ENCODE data around the gene DACT2. TPM values are rescaled to one million over a fixed set of nuclear protein-coding genes. Genes with fewer than 3 reads are reported as not detected.

Gene DACT2
- total RNA-seq, 1 experiment from 2014 or later = not detected

DNA sequence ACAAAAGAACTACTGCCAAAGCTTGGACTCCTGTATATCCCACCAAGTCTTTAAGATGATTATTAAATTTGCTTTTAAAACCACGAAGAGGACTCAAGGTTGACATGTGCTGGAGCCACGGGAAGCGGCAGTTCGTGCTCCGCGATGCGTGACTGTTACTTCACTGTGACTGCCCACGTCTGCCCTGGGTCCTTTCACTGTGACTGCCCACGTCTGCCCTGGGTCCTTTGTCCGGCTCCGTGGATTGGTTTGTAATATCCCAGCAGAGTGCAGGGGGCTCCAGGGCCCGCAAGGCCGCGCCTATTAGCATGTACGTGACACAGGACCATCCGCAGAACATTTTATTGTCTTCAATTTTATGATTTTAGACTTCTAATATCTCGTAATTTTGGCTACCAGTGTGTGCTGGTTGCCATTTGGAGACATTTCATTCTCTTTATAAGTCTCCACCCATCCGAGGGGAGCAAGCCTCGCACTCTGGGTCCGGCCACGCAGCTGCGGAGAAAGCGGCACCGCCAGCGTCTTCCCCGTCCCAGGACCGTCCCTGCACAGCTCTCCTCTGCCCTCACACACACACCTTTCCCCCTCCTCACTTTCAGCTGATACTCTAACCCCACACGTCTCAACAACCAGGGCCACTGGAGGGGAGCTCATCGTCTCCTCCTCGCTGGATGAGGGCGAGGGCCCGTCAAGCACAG, 42.9 kb downstream of the DACT2 start:
- Histone ChIP-seq H3K79me2 (ENCODE audit: low read length) (no peaks in the 10 kb centered on the region), H3K4me3 (ENCODE audit: low read length) (no peak overlapping the region), H3K9ac (ENCODE audit: low read length) (no peak overlapping the region), H3K27ac (ENCODE audit: low read length) (no peak overlapping the region), H3K36me3 (ENCODE audit: insufficient read depth, low read length) (no peaks in the 10 kb centered on the region), H3K27me3 (ENCODE audit: low read length) (no peaks in the 10 kb centered on the region), H2AFZ (ENCODE audit: low read length) (no peak overlapping the region), H3K9me3 (ENCODE audit: low read length) (no peaks in the 10 kb centered on the region), H4K20me1 (ENCODE audit: insufficient read depth, low read depth, low read length) (no peaks in the 10 kb centered on the region), H3K4me1 (ENCODE audit: low read length) (no peaks in the 10 kb centered on the region), H3K4me2 (ENCODE audit: low read depth, low read length, poor library complexity, severe bottlenecking) (no peak overlapping the region), H3K9me2 (replicated peaks; ENCODE audit: insufficient read depth, low read length) (no peaks in the 10 kb centered on the region)
- DNase-seq = no peak

- H3K9ac ChIP-seq (ENCODE audit: low read length) = no peak overlapping the region
- no peak overlapping the region for H3K27ac ChIP-seq (ENCODE audit: low read length)
- no peaks in the 10 kb centered on the region for H3K27me3 ChIP-seq (ENCODE audit: low read length)
- no peak overlapping the region for H3K4me3 ChIP-seq (ENCODE audit: low read length)
- no peak overlapping the region for H2AFZ ChIP-seq (ENCODE audit: low read length)
- H3K36me3 ChIP-seq (ENCODE audit: insufficient read depth, low read length) = no peaks in the 10 kb centered on the region
- H4K20me1 ChIP-seq (ENCODE audit: insufficient read depth, low read depth, low read length) = no peaks in the 10 kb centered on the region
- H3K79me2 ChIP-seq (ENCODE audit: low read length) = no peaks in the 10 kb centered on the region
- no peaks in the 10 kb centered on the region for H3K9me3 ChIP-seq (ENCODE audit: low read length)
- H3K4me1 ChIP-seq (ENCODE audit: low read length) = no peaks in the 10 kb centered on the region
- H3K4me2 ChIP-seq (ENCODE audit: low read depth, low read length, poor library complexity, severe bottlenecking) = no peak overlapping the region
- H3K9me2 ChIP-seq (replicated peaks; ENCODE audit: insufficient read depth, low read length) = no peaks in the 10 kb centered on the region
- no peak for DNase-seq
These were observed 44.4 kb downstream of the DACT2 start for GRCh38 chr6:168275168-168275567.

DNA sequence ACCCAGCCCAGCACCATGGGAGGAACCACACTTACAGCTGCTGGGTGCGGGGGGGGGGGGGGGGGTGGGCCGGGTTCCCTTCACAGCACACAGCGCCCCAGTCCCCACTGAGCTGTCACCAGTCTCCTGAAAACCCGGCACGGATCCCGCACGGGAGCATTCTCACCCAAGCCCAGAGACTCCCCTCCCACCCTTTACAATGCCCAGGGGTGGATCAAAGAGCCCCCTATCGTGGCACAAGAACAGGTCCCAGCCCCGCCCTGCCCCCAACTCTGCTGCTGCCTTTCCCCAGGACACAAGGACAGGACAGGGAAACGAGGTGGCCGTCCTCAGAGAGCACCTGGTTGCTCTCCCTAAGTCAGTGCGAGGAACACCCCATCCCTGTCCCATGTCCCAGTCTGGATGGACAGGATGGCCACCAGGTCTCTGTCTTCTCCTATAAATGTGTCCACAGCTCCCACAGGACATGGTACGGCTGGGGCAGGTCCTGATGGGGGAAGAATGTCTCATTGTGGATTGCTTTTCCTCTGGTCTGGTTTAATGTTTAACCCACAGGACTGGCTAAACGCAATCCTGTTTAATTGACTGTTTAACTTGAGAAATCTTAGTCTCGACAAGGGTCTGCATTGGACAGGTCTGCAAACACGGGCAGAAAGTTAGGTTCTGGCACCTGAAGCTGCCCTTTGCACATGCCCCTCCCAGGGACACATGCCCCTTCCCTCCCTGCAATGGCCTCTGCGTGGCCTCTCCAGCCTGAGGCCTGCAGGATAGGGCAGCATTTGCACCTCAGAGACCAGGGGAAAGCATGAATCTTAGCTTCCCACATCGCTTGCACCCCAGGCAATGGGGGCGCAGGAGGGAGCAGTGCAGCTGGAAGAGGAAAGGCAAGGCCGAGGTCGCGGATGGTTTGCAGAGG, 45.3 kb downstream of the DACT2 start:
- H3K36me3 ChIP-seq (ENCODE audit: insufficient read depth, low read length) = no peaks in the 10 kb centered on the region
- H3K4me1 ChIP-seq (ENCODE audit: low read length) = no peaks in the 10 kb centered on the region
- no peaks in the 10 kb centered on the region for H4K20me1 ChIP-seq (ENCODE audit: insufficient read depth, low read depth, low read length)

DNA sequence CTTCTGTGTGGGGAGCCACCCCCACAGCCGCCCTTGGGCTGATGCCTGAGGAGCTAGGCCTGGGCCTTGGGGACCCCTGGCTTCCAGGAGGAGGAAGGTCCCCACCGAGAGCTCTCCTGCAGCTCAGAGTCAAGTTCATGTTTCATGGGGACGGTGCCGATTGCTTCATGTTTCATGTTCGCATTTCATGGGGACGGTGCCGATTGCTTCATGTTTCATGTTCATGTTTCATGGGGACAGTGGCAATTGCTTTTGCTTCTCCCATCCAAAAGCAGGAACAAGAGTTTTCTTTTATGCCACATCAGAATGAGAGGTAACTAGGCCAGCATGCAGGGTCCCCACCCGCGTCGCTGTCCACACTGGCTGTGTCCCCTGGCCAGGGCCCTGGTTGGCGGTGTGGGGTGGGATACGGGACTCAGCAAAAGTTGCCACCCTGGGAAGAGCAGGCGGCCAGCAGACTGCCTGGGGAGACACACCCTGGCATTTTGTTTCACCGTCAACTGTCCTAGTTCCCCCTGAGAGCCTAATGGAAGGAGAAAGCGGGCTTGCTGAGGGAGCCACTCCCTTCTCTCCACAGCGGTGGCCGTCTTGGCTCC, 46.0 kb downstream of the DACT2 start:
- Histone ChIP-seq H3K9ac (ENCODE audit: low read length) (no peak overlapping the region), H3K79me2 (ENCODE audit: low read length) (no peaks in the 10 kb centered on the region)
- DNase-seq = no peak

More for the DNA sequence above, 45.3 kb downstream of the DACT2 start:
- H3K9me2 ChIP-seq (replicated peaks; ENCODE audit: insufficient read depth, low read length) = no peaks in the 10 kb centered on the region
- H3K9me3 ChIP-seq (ENCODE audit: low read length) = no peaks in the 10 kb centered on the region
- H3K4me2 ChIP-seq (ENCODE audit: low read depth, low read length, poor library complexity, severe bottlenecking) = no peak overlapping the region
- no peak overlapping the region for H2AFZ ChIP-seq (ENCODE audit: low read length)
- no peaks in the 10 kb centered on the region for H3K79me2 ChIP-seq (ENCODE audit: low read length)
- H3K27me3 ChIP-seq (ENCODE audit: low read length) = no peaks in the 10 kb centered on the region
- H3K4me3 ChIP-seq (ENCODE audit: low read length) = no peak overlapping the region
- no peak for DNase-seq
- no peak overlapping the region for H3K9ac ChIP-seq (ENCODE audit: low read length)
- H3K27ac ChIP-seq (ENCODE audit: low read length) = no peak overlapping the region

GRCh38 chr6:168272415-168273325, 46.9 kb downstream of the DACT2 start:
- H3K4me2 ChIP-seq (ENCODE audit: low read depth, low read length, poor library complexity, severe bottlenecking) = no peak overlapping the region
- no peak overlapping the region for H2AFZ ChIP-seq (ENCODE audit: low read length)
- no peak overlapping the region for H3K4me3 ChIP-seq (ENCODE audit: low read length)
- no peak overlapping the region for H3K9ac ChIP-seq (ENCODE audit: low read length)
- no peak for DNase-seq
- H3K9me2 ChIP-seq (replicated peaks; ENCODE audit: insufficient read depth, low read length) = no peaks in the 10 kb centered on the region
- no peaks in the 10 kb centered on the region for H3K4me1 ChIP-seq (ENCODE audit: low read length)
- no peak overlapping the region for H3K27ac ChIP-seq (ENCODE audit: low read length)
- H3K9me3 ChIP-seq (ENCODE audit: low read length) = no peaks in the 10 kb centered on the region
- no peaks in the 10 kb centered on the region for H3K79me2 ChIP-seq (ENCODE audit: low read length)
- no peaks in the 10 kb centered on the region for H4K20me1 ChIP-seq (ENCODE audit: insufficient read depth, low read depth, low read length)
- no peaks in the 10 kb centered on the region for H3K36me3 ChIP-seq (ENCODE audit: insufficient read depth, low read length)
- H3K27me3 ChIP-seq (ENCODE audit: low read length) = no peaks in the 10 kb centered on the region

More for the DNA sequence above, 46.0 kb downstream of the DACT2 start:
- no peaks in the 10 kb centered on the region for H3K4me1 ChIP-seq (ENCODE audit: low read length)
- no peaks in the 10 kb centered on the region for H4K20me1 ChIP-seq (ENCODE audit: insufficient read depth, low read depth, low read length)
- H3K9me2 ChIP-seq (replicated peaks; ENCODE audit: insufficient read depth, low read length) = no peaks in the 10 kb centered on the region
- H2AFZ ChIP-seq (ENCODE audit: low read length) = no peak overlapping the region
- no peaks in the 10 kb centered on the region for H3K27me3 ChIP-seq (ENCODE audit: low read length)
- H3K4me3 ChIP-seq (ENCODE audit: low read length) = no peak overlapping the region
- no peaks in the 10 kb centered on the region for H3K9me3 ChIP-seq (ENCODE audit: low read length)
- H3K36me3 ChIP-seq (ENCODE audit: insufficient read depth, low read length) = no peaks in the 10 kb centered on the region
- H3K4me2 ChIP-seq (ENCODE audit: low read depth, low read length, poor library complexity, severe bottlenecking) = no peak overlapping the region
- H3K27ac ChIP-seq (ENCODE audit: low read length) = no peak overlapping the region

- Histone ChIP-seq H3K4me3 (ENCODE audit: low read length) (no peak overlapping the region), H3K36me3 (ENCODE audit: insufficient read depth, low read length) (no peaks in the 10 kb centered on the region), H4K20me1 (ENCODE audit: insufficient read depth, low read depth, low read length) (no peaks in the 10 kb centered on the region), H3K79me2 (ENCODE audit: low read length) (no peaks in the 10 kb centered on the region), H3K27me3 (ENCODE audit: low read length) (no peaks in the 10 kb centered on the region), H2AFZ (ENCODE audit: low read length) (no peak overlapping the region), H3K9me2 (replicated peaks; ENCODE audit: insufficient read depth, low read length) (no peaks in the 10 kb centered on the region), H3K27ac (ENCODE audit: low read length) (no peak overlapping the region), H3K9ac (ENCODE audit: low read length) (no peak overlapping the region), H3K4me1 (ENCODE audit: low read length) (no peaks in the 10 kb centered on the region), H3K9me3 (ENCODE audit: low read length) (no peaks in the 10 kb centered on the region), H3K4me2 (ENCODE audit: low read depth, low read length, poor library complexity, severe bottlenecking) (no peak overlapping the region)
- no peak for DNase-seq
These were observed 49.1 kb downstream of the DACT2 start for GRCh38 chr6:168270274-168271172.

DNA sequence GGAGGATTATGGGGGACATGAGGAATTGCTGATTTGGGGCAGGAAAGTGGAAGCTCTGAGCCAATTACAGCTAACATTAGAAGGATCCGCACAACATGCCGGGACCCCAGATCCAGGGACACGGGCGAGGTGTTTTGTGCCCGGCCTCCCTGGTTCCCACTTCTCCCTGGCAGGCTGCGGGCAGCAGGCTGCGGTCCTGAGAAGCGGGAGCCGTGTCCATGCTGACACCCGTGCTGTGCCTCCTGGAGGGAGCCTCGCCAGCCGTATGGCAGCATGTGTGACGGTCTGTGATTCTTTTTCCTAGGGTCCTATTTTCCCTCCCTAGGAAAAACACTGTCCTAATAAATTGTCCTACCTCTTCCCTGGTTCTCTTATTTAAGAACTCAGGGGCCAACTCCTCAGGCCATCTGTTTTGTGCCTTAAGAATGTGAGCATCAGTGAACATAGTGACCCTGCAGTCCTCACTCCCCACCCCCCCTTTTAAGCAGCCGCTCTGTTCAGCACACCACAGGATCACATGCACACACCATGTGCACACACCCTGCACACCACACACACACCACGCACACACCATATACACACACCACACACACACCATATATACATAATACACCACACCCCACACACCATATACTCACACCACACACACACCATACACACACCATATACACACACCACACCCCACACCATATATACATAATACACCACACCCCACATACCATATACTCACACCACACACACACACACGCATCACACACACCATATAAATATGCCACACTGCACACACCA, 49.9 kb downstream of the DACT2 start:
- Histone ChIP-seq H3K9ac (ENCODE audit: low read length) (no peak overlapping the region), H3K27me3 (ENCODE audit: low read length) (no peaks in the 10 kb centered on the region), H3K9me2 (replicated peaks; ENCODE audit: insufficient read depth, low read length) (no peaks in the 10 kb centered on the region), H2AFZ (ENCODE audit: low read length) (no peak overlapping the region), H3K4me2 (ENCODE audit: low read depth, low read length, poor library complexity, severe bottlenecking) (no peak overlapping the region), H3K9me3 (ENCODE audit: low read length) (no peaks in the 10 kb centered on the region), H3K4me1 (ENCODE audit: low read length) (no peaks in the 10 kb centered on the region), H3K4me3 (ENCODE audit: low read length) (no peak overlapping the region), H3K79me2 (ENCODE audit: low read length) (no peaks in the 10 kb centered on the region), H3K27ac (ENCODE audit: low read length) (no peak overlapping the region), H3K36me3 (ENCODE audit: insufficient read depth, low read length) (no peaks in the 10 kb centered on the region), H4K20me1 (ENCODE audit: insufficient read depth, low read depth, low read length) (no peaks in the 10 kb centered on the region)
- DNase-seq = no peak
